Motor neuron (in vitro differentiated cells): Measurements from ENCODE around the gene KBTBD12. TPM values are rescaled to one million over a fixed set of nuclear protein-coding genes. Genes with fewer than 3 reads are reported as not detected.

Experiments
- ATAC-seq, 8 experiments: fragments of 200-7000 bp; cut with Tn5 transposase; replicated peaks in 6 of 8; 2 replicates each; pipeline ENCODE4 v1.8.0; 2021; ENCODE audit warnings: mild to moderate bottlenecking in 8 of 8, moderate library complexity in 8 of 8
- H3K27ac ChIP-seq, 2 donors: fragments of 250-450 bp; sonication (Bioruptor Pico); 2 replicates each; pipeline ENCODE4 v1.9.0; 2021; ENCODE audit warnings: antibody characterized with exemption in 2 of 2, mild to moderate bottlenecking in 2 of 2, moderate library complexity in 1 of 2
- H3K4me1 ChIP-seq, 2 donors: fragments of 250-450 bp; sonication (Bioruptor Pico); replicated peaks in 1 of 2; 2 replicates each; pipeline ENCODE4 v1.6.1; 2021; ENCODE audit warnings: antibody characterized with exemption in 2 of 2, mild to moderate bottlenecking in 2 of 2, moderate library complexity in 1 of 2
- H3K4me3 ChIP-seq, 5 donors: fragments of 250-450 bp; sonication (Bioruptor Pico); 2 replicates each; pipeline ENCODE4 v1.9.0; 2021; ENCODE audit warnings: antibody characterized with exemption in 5 of 5, mild to moderate bottlenecking in 5 of 5, moderate library complexity in 4 of 5
- WGBS, 10 experiments: fragments of 450-650 bp; shearing (Covaris generic); methylation state at CpG; one replicate each; pipeline ENCODE4 v1.0.0; 2022; 5-methylcytosine and 5-hydroxymethylcytosine counted together
- in situ Hi-C, 9 experiments: fragments of 400-800 bp; cut with MboI; loops; one replicate each; pipeline ENCODE4 v1.15.0; 2021; ENCODE audit warnings: low sequenced_read_pairs in 9 of 9, low pct_unique_long_range_greater_than_20kb in 2 of 9; ENCODE audit not compliant: unreplicated experiment in 9 of 9
- total RNA-seq, 8 experiments: library from RNA; unstranded; fragments of 300-600 nt; gene quantifications; 2 replicates each; pipeline versions ENCODE4 v1.2.3 to v1.2.4, GENCODE V29; 2022

The KBTBD12 gene
- total RNA-seq, 8 experiments from 2014 or later = 0.05 to 0.80 (median 0.13) TPM; not detected in 1

DNA sequence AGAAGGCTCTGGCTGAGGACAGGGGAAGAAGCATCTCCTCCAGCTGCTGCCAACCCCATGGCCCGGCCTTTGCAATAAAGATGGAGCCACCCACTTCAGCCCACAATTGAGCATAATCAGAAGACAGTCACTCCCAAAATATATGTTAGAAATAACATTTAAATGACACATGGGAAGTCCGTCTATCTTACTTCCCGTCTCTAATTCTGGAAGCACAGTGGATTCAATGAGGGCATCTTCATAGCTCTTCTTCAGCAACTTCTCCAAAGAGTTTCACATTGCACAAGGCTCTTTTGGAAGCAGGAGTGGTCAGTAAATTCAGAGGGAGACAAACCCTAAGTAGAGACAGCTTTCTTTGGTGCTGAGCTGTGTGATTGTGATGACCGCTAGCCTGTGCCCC lies 70.2 kb downstream of the KBTBD12 start:
- H3K27ac ChIP-seq = no peak overlapping the region
- H3K4me1 ChIP-seq = no peaks in the 10 kb centered on the region
- WGBS, 10 experiments = 81 to 100% (median 92%) methylated on average over 1 to 3 of the region's 4 CpGs; no CpG with 5 or more reads in 5 of the 10 experiments
- in situ Hi-C loops = loop anchor here in 1 of 9 experiments (25.0 kb wide), 1 partner anchor 323 kb away; the partner anchor contains the start of gene ABTB1
- ATAC-seq = no peak
- no peak overlapping the region for H3K4me3 ChIP-seq

DNA sequence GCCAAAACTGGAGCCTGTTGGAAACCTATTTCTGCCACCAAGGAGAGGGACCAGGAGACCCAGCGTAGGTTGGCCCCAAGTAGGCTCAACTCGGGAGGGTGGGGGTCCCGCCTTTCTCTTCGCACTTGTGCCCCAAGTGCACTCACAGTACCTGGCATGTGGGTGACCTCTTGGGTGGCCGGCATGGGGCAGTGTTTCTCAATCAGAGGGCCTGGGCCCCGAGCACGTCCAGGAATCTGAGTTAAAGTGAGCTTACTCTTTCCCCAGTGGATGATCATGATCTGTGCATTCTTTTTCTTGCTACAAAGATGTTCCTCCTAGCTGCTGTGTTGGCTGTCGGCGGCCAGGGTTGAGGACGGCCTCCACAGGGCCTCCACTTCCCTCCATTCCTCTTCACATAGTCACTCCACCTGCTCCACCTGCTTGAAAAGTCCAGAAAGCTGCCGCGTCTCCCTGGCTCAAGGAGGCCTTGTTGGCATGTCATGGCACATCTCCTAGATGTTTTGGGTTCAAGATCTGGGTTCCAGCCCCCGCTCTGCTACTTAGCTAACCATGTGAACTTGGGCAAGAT lies 70.7 kb downstream of the KBTBD12 start:
- in situ Hi-C loops = loop anchor here in 1 of 9 experiments (25.0 kb wide), 1 partner anchor 323 kb away; the partner anchor contains the start of gene ABTB1
- Histone ChIP-seq H3K27ac (no peak overlapping the region), H3K4me1 (no peaks in the 10 kb centered on the region), H3K4me3 (no peak overlapping the region)
- no peak for ATAC-seq
- 49 to 100% (median 80%) methylated on average over 1 to 8 of the region's 13 CpGs; no CpG with 5 or more reads in 3 of the 10 experiments for WGBS, 10 experiments

DNA sequence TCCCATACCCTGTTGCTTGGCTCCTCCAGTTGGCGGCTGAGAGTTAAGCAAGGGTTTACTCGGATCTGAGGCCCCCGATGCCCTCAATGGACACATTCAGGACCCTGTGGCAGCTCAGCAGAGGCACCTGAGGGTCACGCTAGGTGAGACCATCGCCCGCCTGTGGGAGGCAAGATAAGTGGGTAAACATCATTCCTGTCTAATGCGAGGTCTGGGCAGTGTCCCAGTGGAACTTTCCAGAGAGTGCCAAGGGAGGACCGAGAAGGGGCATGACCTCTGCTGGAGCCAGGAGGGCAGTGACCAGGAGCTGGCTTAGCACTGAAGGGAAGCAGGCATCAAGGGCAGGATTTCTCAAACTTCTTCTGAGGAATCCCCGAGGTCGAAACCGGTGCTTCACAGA lies 71.8 kb downstream of the KBTBD12 start:
- WGBS, 10 experiments = 40 to 100% (median 83%) methylated on average over 1 to 5 of the region's 11 CpGs; no CpG with 5 or more reads in 4 of the 10 experiments

DNA sequence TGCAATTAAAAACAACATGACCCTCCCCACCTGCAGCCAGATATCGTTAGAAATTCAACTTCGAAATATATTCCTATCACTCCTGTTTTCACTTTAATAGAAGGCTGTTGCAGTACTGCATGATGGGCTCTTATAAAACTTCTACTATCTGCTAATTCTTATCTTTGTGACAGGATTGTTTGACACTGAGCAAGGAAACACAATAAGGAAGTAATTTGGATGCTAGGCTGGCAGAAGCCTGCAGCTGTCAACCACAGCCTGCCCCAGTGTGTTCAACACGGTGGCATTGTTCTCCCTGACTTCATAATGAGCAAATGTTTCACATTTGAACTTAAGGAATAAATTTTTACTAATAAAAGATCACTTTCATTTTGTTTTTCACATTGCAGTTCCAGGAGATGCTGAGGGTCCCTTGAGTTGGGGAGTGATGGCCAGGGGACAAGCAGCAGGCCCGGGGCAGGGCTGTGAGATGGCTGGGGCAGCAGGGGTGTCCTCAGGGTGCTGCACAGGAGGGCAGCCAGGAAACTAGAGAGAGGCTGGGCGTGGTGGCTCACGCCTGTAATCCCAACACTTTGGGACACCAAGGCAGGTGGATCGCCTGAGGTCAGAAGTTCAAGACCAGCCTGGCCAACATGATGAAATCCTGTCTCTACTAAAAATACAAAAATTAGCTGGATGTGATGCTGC lies 72.4 kb downstream of the KBTBD12 start:
- Histone ChIP-seq H3K27ac (no peak overlapping the region), H3K4me3 (no peak overlapping the region), H3K4me1 (no peaks in the 10 kb centered on the region)
- WGBS, 10 experiments = 33 to 85% (median 70%) methylated on average over 1 to 5 of the region's 7 CpGs; no CpG with 5 or more reads in 2 of the 10 experiments
- in situ Hi-C loops = loop anchor here in 1 of 9 experiments (25.0 kb wide), 1 partner anchor 325 kb away; the partner anchor contains the start of gene ABTB1
- no peak for ATAC-seq

More for the DNA sequence above, 71.8 kb downstream of the KBTBD12 start:
- no peak for ATAC-seq
- no peak overlapping the region for H3K27ac ChIP-seq
- H3K4me1 ChIP-seq = no peaks in the 10 kb centered on the region
- no peak overlapping the region for H3K4me3 ChIP-seq
- in situ Hi-C loops = loop anchor here in 1 of 9 experiments (25.0 kb wide), 1 partner anchor 325 kb away; the partner anchor contains the start of gene ABTB1

GRCh38 chr3:127988770-127989557 lies 73.9 kb downstream of the KBTBD12 start:
- Histone ChIP-seq H3K27ac (no peak overlapping the region), H3K4me3 (no peak overlapping the region), H3K4me1 (no peaks in the 10 kb centered on the region)
- 13 to 90% (median 61%) methylated on average over 2 to 9 of the region's 11 CpGs for WGBS, 10 experiments
- ATAC-seq = peak in 3 of 8 experiments; percentile 41 to 90 (median 90)
- in situ Hi-C loops = loop anchor here in 1 of 9 experiments (25.0 kb wide), 1 partner anchor 327 kb away; the partner anchor contains the start of gene ABTB1

- WGBS, 10 experiments = 40 to 90% (median 70%) methylated on average over 1 to 2 of the region's 17 CpGs; no CpG with 5 or more reads in 7 of the 10 experiments
- in situ Hi-C loops = loop anchor here in 1 of 9 experiments (25.0 kb wide), 1 partner anchor 328 kb away; the partner anchor contains the start of gene ABTB1
- Histone ChIP-seq H3K4me3 (no peak overlapping the region), H3K27ac (no peak overlapping the region), H3K4me1 (no peaks in the 10 kb centered on the region)
- no peak for ATAC-seq
Observed at GRCh38 chr3:127990051-127990450, 75.0 kb downstream of the KBTBD12 start.

DNA sequence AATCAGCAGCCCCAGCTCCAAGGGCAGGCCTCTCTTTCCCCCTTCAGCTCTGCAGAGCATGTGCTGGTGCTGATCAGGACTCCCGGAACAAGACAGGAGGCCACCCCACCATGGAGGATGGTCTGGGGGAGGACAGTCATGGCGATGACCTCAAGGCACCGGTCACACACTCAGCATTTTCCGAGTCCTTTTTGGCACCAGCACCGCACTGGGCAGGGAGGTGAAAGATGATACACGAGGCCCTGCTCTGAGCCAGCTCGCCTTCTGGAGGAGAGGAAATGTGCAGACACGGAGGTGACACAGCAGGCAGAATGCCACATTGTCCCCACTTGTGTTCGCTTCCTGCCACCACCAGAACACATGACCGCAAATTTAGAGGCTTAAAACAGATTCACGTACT lies 75.4 kb downstream of the KBTBD12 start:
- WGBS, 10 experiments = 0 to 85% (median 66%) methylated on average over 1 to 5 of the region's 11 CpGs; no CpG with 5 or more reads in 4 of the 10 experiments
- ATAC-seq = no peak
- H3K4me1 ChIP-seq = no peaks in the 10 kb centered on the region
- no peak overlapping the region for H3K4me3 ChIP-seq
- in situ Hi-C loops = loop anchor here in 1 of 9 experiments (25.0 kb wide), 1 partner anchor 328 kb away; the partner anchor contains the start of gene ABTB1
- H3K27ac ChIP-seq = no peak overlapping the region

- H3K27ac ChIP-seq = no peak overlapping the region
- H3K4me1 ChIP-seq = no peaks in the 10 kb centered on the region
- no peak overlapping the region for H3K4me3 ChIP-seq
- 67 to 90% (median 75%) methylated on average over 2 to 10 of the region's 12 CpGs; no CpG with 5 or more reads in 4 of the 10 experiments for WGBS, 10 experiments
- no peak for ATAC-seq
- in situ Hi-C loops = loop anchor here in 1 of 9 experiments (25.0 kb wide), 1 partner anchor 329 kb away; the partner anchor contains the start of gene ABTB1
Observed at GRCh38 chr3:127991251-127991650, 76.2 kb downstream of the KBTBD12 start.

DNA sequence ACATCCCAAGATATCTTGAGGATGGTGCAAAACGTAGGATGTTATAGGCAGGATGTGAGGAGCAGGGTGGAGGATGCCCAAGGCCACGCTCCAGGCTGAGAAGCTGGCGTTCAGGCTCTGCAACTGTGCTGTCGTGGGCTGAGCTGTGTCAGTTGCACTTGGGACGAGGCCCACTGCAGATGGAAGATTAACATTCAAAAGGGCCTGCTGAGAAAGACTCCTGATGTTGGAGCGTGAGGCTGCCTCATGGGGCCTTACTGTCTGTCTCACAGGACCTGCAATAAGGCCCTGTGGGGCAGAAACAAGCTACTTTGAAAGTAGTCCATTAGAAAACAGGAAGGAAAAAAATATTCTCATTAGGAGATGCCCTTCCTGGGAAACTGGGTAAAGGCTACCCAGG lies 76.6 kb downstream of the KBTBD12 start:
- H3K4me1 ChIP-seq = no peaks in the 10 kb centered on the region
- no peak overlapping the region for H3K27ac ChIP-seq
- H3K4me3 ChIP-seq = no peak overlapping the region
- no peak for ATAC-seq
- WGBS, 10 experiments = 17 to 60% (median 45%) methylated on average over 1 to 3 of the region's 6 CpGs; no CpG with 5 or more reads in 6 of the 10 experiments
- in situ Hi-C loops = loop anchor here in 1 of 9 experiments (25.0 kb wide), 1 partner anchor 329 kb away; the partner anchor contains the start of gene ABTB1

DNA sequence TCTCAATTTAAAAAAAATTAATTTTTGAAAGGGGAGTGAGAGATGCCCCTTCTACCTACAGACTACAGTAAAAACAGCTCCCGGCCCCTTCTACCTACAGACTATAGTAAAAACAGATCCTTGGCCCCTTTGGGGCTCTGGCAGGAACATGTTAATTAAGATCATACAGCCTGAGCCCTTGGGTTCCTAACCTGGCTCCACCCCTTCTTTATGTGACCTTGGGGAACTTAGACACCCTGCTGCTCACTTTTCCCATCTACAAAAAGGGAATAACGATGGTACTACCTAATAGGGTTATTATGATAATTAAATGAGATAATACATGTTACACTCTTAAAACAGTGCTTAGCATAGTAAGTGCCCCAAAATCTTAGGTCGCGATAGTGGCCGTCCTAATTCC lies 77.1 kb downstream of the KBTBD12 start:
- Histone ChIP-seq H3K4me3 (no peak overlapping the region), H3K27ac (no peak overlapping the region), H3K4me1 (no peaks in the 10 kb centered on the region)
- ATAC-seq = no peak
- 0 to 93% (median 66%) methylated on average over 1 to 5 of the region's 5 CpGs for WGBS, 10 experiments
- in situ Hi-C loops = loop anchor here in 1 of 9 experiments (25.0 kb wide), 1 partner anchor 330 kb away; the partner anchor contains the start of gene ABTB1

- no peak overlapping the region for H3K27ac ChIP-seq
- no peaks in the 10 kb centered on the region for H3K4me1 ChIP-seq
- H3K4me3 ChIP-seq = no peak overlapping the region
- in situ Hi-C loops = loop anchor here in 1 of 9 experiments (25.0 kb wide), 1 partner anchor 332 kb away; the partner anchor contains the start of gene ABTB1
- no peak for ATAC-seq
Observed at GRCh38 chr3:127994011-127994410, 79.0 kb downstream of the KBTBD12 start.

- in situ Hi-C loops = loop anchor here in 1 of 9 experiments (25.0 kb wide), 1 partner anchor 335 kb away; the partner anchor contains the start of gene ABTB1
Observed at GRCh38 chr3:127997016-127997415, 82.0 kb downstream of the KBTBD12 start.

More at GRCh38 chr3:127997016-127997415, 82.0 kb downstream of the KBTBD12 start:
- H3K4me3 ChIP-seq = no peak overlapping the region
- peak in 1 of 8 experiments; percentile 16 for ATAC-seq
- WGBS, 10 experiments = 26 to 100% (median 90%) methylated on average over 2 to 7 of the region's 7 CpGs; no CpG with 5 or more reads in 2 of the 10 experiments
- no peak overlapping the region for H3K27ac ChIP-seq
- H3K4me1 ChIP-seq = no peaks in the 10 kb centered on the region
